Measurements from ENCODE around the gene PTPRK.

PTPRK gene

GRCh38 chr6:128290221-128290620, 230.2 kb downstream of the PTPRK start:
- Histone ChIP-seq H3K4me2 (ENCODE audit: low read length) (no peak overlapping the region), H3K4me3 (ENCODE audit: low read depth, low read length, poor library complexity, severe bottlenecking) (no peak overlapping the region), H3K27ac (ENCODE audit: low read depth, low read length, poor library complexity, severe bottlenecking) (no peak overlapping the region), H3K9ac (ENCODE audit: low read length) (no peak overlapping the region), H3K9me2 (ENCODE audit: low read depth, low read length) (no peaks in the 10 kb centered on the region), H3K79me2 (ENCODE audit: insufficient read depth, low read length) (no peaks in the 10 kb centered on the region), H3K4me1 (ENCODE audit: insufficient read depth, low read length, severe bottlenecking) (no peaks in the 10 kb centered on the region), H3F3A (ENCODE audit: insufficient read depth, low read length) (no peaks in the 10 kb centered on the region), H4K20me1 (ENCODE audit: insufficient read depth, low read length) (no peaks in the 10 kb centered on the region), H3K27me3 (ENCODE audit: insufficient read depth, low read length) (no peaks in the 10 kb centered on the region), H2AFZ (ENCODE audit: low read length) (no peak overlapping the region), H3K9me3 (ENCODE audit: low read length) (no peaks in the 10 kb centered on the region), H3K36me3 (ENCODE audit: insufficient read depth, low read length) (no peaks in the 10 kb centered on the region)
- TF ChIP-seq EZH2 (IDR thresholded peaks at IDR 0.05; ENCODE audit: borderline replicate concordance, low read length): no peak
- TF ChIP-seq, protein P1, sequence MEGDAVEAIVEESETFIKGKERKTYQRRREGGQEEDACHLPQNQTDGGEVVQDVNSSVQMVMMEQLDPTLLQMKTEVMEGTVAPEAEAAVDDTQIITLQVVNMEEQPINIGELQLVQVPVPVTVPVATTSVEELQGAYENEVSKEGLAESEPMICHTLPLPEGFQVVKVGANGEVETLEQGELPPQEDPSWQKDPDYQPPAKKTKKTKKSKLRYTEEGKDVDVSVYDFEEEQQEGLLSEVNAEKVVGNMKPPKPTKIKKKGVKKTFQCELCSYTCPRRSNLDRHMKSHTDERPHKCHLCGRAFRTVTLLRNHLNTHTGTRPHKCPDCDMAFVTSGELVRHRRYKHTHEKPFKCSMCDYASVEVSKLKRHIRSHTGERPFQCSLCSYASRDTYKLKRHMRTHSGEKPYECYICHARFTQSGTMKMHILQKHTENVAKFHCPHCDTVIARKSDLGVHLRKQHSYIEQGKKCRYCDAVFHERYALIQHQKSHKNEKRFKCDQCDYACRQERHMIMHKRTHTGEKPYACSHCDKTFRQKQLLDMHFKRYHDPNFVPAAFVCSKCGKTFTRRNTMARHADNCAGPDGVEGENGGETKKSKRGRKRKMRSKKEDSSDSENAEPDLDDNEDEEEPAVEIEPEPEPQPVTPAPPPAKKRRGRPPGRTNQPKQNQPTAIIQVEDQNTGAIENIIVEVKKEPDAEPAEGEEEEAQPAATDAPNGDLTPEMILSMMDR (IDR thresholded peaks at IDR 0.05; ENCODE audit: low read length): no peak

GRCh38 chr6:128284128-128284527, 236.3 kb downstream of the PTPRK start:
- no peak overlapping the region for H3K9ac ChIP-seq (ENCODE audit: low read length)
- TF ChIP-seq EZH2 (IDR thresholded peaks at IDR 0.05; ENCODE audit: borderline replicate concordance, low read length): no peak
- TF ChIP-seq, protein P1 (IDR thresholded peaks at IDR 0.05; ENCODE audit: low read length): no peak
- H3K4me1 ChIP-seq (ENCODE audit: insufficient read depth, low read length, severe bottlenecking): no peaks in the 10 kb centered on the region
- no peaks in the 10 kb centered on the region for H3K9me2 ChIP-seq (ENCODE audit: low read depth, low read length)
- H3K4me3 ChIP-seq (ENCODE audit: low read depth, low read length, poor library complexity, severe bottlenecking): no peak overlapping the region
- no peak overlapping the region for H2AFZ ChIP-seq (ENCODE audit: low read length)
- H3K9me3 ChIP-seq (ENCODE audit: low read length): no peaks in the 10 kb centered on the region
- no peak overlapping the region for H3K4me2 ChIP-seq (ENCODE audit: low read length)
- H3F3A ChIP-seq (ENCODE audit: insufficient read depth, low read length): no peaks in the 10 kb centered on the region
- no peaks in the 10 kb centered on the region for H3K27me3 ChIP-seq (ENCODE audit: insufficient read depth, low read length)
- no peaks in the 10 kb centered on the region for H4K20me1 ChIP-seq (ENCODE audit: insufficient read depth, low read length)
- H3K79me2 ChIP-seq (ENCODE audit: insufficient read depth, low read length): no peaks in the 10 kb centered on the region
- no peaks in the 10 kb centered on the region for H3K36me3 ChIP-seq (ENCODE audit: insufficient read depth, low read length)
- H3K27ac ChIP-seq (ENCODE audit: low read depth, low read length, poor library complexity, severe bottlenecking): no peak overlapping the region

- no peaks in the 10 kb centered on the region for H4K20me1 ChIP-seq (ENCODE audit: insufficient read depth, low read length)
- H3K27ac ChIP-seq (ENCODE audit: low read depth, low read length, poor library complexity, severe bottlenecking): no peak overlapping the region
- no peaks in the 10 kb centered on the region for H3K9me3 ChIP-seq (ENCODE audit: low read length)
- H3K79me2 ChIP-seq (ENCODE audit: insufficient read depth, low read length): no peaks in the 10 kb centered on the region
- H3F3A ChIP-seq (ENCODE audit: insufficient read depth, low read length): no peaks in the 10 kb centered on the region
- no peaks in the 10 kb centered on the region for H3K36me3 ChIP-seq (ENCODE audit: insufficient read depth, low read length)
- no peaks in the 10 kb centered on the region for H3K27me3 ChIP-seq (ENCODE audit: insufficient read depth, low read length)
- H3K4me2 ChIP-seq (ENCODE audit: low read length): no peak overlapping the region
- H3K4me3 ChIP-seq (ENCODE audit: low read depth, low read length, poor library complexity, severe bottlenecking): no peak overlapping the region
- TF ChIP-seq EZH2 (IDR thresholded peaks at IDR 0.05; ENCODE audit: borderline replicate concordance, low read length): no peak
- TF ChIP-seq, protein P1 (IDR thresholded peaks at IDR 0.05; ENCODE audit: low read length): no peak
- H2AFZ ChIP-seq (ENCODE audit: low read length): no peak overlapping the region
- H3K9me2 ChIP-seq (ENCODE audit: low read depth, low read length): no peaks in the 10 kb centered on the region
- no peak overlapping the region for H3K9ac ChIP-seq (ENCODE audit: low read length)
- H3K4me1 ChIP-seq (ENCODE audit: insufficient read depth, low read length, severe bottlenecking): no peaks in the 10 kb centered on the region
Measured at GRCh38 chr6:128282961-128283360, 237.4 kb downstream of the PTPRK start.
